Measurements from ENCODE around the gene WNT11. TPM values are rescaled to one million over a fixed set of nuclear protein-coding genes. Genes with fewer than 3 reads are reported as not detected.

Gene WNT11
- total RNA-seq, 1 donor from 2014 or later, result 0.26 TPM

DNA sequence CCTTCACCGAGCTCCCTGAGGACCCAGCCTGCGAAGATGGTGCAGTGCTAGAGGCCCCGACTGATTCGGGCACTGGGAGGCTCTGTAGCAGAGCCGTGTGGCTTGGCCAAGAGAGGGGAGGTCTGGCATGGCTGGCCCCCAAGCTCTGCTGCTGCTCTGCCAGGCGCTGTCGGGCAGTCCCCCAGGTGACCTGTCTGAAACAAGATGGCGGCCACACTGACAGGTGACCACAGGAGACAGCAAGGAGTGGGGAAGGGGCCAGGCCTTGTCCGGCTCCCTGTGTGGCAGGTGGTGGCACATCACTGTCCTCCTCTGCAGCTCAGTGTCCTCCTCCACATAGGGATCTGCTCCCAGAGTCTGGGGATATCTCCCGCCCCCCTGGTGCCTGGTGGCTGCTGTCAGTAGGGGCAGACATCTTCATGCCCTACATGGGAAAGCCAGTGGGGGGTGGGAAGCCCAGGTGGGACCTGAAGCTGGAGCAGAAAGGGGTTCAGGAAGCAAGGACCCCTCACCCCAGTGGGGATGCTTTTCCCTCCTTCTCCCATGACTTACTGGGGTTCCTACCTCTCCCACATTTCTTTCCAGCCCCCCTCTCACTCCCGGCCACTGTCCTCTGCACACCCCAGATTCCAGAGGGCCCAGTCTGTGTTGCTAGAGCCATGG, 40.1 kb upstream of the WNT11 start:
- no peak for DNase-seq (ENCODE audit: low spot score)
- Histone ChIP-seq H3K9me3 (ENCODE audit: low read depth) (no peaks in the 10 kb centered on the region), H3K79me2 (ENCODE audit: low read depth) (no peaks in the 10 kb centered on the region), H3K36me3 (no peaks in the 10 kb centered on the region), H4K20me1 (ENCODE audit: low read depth) (no peaks in the 10 kb centered on the region), H3K4me3 (no peak overlapping the region), H3K4me1 (peaks cover 5% of the 10 kb centered on the region), H3K9ac (no peak overlapping the region), H3K4me2 (no peak overlapping the region), H3K27me3 (peaks cover 19% of the 10 kb centered on the region), H3F3A (ENCODE audit: low read depth) (no peaks in the 10 kb centered on the region), H2AFZ (replicated peaks) (no peak overlapping the region), H3K27ac (no peak overlapping the region)
- Mint-ChIP-seq H3K27me3 (ENCODE audit: insufficient read depth, low read depth) (peaks cover 8% of the 10 kb centered on the region), H3K36me3 (no peaks in the 10 kb centered on the region), H3K9me3 (no peaks in the 10 kb centered on the region), H3K27ac (no peak overlapping the region), H3K4me1 (peaks cover 11% of the 10 kb centered on the region), H3K4me3 (no peak overlapping the region)
- no peak for TF ChIP-seq EZH2phosphoT487 (IDR thresholded peaks at IDR 0.05)
- no peak for TF ChIP-seq EZH2 (IDR thresholded peaks at IDR 0.05)
- TF ChIP-seq, protein P1, sequence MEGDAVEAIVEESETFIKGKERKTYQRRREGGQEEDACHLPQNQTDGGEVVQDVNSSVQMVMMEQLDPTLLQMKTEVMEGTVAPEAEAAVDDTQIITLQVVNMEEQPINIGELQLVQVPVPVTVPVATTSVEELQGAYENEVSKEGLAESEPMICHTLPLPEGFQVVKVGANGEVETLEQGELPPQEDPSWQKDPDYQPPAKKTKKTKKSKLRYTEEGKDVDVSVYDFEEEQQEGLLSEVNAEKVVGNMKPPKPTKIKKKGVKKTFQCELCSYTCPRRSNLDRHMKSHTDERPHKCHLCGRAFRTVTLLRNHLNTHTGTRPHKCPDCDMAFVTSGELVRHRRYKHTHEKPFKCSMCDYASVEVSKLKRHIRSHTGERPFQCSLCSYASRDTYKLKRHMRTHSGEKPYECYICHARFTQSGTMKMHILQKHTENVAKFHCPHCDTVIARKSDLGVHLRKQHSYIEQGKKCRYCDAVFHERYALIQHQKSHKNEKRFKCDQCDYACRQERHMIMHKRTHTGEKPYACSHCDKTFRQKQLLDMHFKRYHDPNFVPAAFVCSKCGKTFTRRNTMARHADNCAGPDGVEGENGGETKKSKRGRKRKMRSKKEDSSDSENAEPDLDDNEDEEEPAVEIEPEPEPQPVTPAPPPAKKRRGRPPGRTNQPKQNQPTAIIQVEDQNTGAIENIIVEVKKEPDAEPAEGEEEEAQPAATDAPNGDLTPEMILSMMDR (IDR thresholded peaks at IDR 0.05), result no peak

DNA sequence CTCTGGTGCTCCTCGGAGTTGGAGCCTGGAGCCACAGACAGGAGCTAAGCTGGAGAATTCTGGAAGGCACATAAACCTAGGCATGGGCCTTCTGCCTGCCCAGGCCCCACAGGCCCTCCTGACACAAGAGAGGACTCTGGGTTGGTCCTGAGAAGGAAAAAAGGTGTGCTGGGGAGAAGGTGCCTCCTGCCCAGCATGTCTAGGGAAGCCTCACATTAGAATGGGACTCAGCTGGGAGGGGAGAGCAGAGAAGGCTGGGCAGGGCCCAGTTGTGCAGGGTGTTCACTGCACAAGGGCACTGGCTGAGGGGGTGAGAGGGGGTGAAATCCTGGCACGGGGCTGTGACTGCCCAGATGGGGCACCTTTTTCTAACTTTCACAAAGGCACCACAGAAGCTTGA, 39.4 kb upstream of the WNT11 start:
- peaks cover 7% of the 10 kb centered on the region for H3K27me3 Mint-ChIP-seq (ENCODE audit: insufficient read depth, low read depth)
- Histone ChIP-seq H3K79me2 (ENCODE audit: low read depth) (no peaks in the 10 kb centered on the region), H3K9me3 (ENCODE audit: low read depth) (no peaks in the 10 kb centered on the region), H3K27ac (no peak overlapping the region), H3K4me2 (no peak overlapping the region), H3K4me1 (peaks cover 5% of the 10 kb centered on the region), H2AFZ (replicated peaks) (no peak overlapping the region), H3K36me3 (no peaks in the 10 kb centered on the region), H3F3A (ENCODE audit: low read depth) (no peaks in the 10 kb centered on the region), H4K20me1 (ENCODE audit: low read depth) (no peaks in the 10 kb centered on the region), H3K9ac (no peak overlapping the region), H3K4me3 (no peak overlapping the region), H3K27me3 (peaks cover 19% of the 10 kb centered on the region)
- H3K9me3 Mint-ChIP-seq, result no peaks in the 10 kb centered on the region
- no peak for DNase-seq (ENCODE audit: low spot score)
- H3K4me1 Mint-ChIP-seq, result peaks cover 11% of the 10 kb centered on the region
- H3K27ac Mint-ChIP-seq, result no peak overlapping the region
- H3K36me3 Mint-ChIP-seq, result no peaks in the 10 kb centered on the region
- H3K4me3 Mint-ChIP-seq, result no peak overlapping the region
- TF ChIP-seq, protein P1 (IDR thresholded peaks at IDR 0.05), result no peak
- no peak for TF ChIP-seq EZH2phosphoT487 (IDR thresholded peaks at IDR 0.05)
- TF ChIP-seq EZH2 (IDR thresholded peaks at IDR 0.05), result no peak

DNA sequence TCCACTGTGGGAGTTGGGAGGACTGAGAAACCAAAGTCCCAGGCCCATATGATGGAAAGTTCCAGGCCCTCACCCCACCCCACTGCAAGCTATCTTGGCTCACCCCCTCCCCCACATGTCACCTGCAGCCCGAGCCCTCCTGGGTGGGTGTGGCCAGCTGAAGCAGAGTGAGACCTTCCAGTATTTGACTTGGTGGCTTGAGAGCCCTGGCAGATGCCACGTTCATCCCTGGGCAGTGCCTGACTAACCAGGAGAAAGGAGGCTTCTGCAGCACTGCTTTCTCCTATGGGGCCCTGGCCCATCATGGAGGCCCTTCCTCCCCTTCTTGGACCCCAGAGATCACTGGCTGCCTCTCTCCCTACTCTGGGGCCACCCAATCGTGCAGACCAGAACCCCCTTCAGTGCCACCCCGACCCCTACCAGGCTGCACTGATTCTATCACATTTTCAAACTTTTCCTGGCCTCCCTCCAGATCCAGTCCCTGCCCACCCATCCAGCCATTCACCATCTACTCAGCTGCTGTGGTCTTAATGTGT, 38.1 kb upstream of the WNT11 start:
- no peak for TF ChIP-seq EZH2 (IDR thresholded peaks at IDR 0.05)
- no peak for TF ChIP-seq EZH2phosphoT487 (IDR thresholded peaks at IDR 0.05)
- TF ChIP-seq, protein P1 (IDR thresholded peaks at IDR 0.05), result no peak
- Histone ChIP-seq H3K4me2 (no peak overlapping the region), H3K4me3 (no peak overlapping the region), H3K27ac (no peak overlapping the region), H3K36me3 (no peaks in the 10 kb centered on the region), H3K9ac (no peak overlapping the region), H4K20me1 (ENCODE audit: low read depth) (no peaks in the 10 kb centered on the region), H3K27me3 (peaks cover 19% of the 10 kb centered on the region), H3K9me3 (ENCODE audit: low read depth) (no peaks in the 10 kb centered on the region), H3K79me2 (ENCODE audit: low read depth) (no peaks in the 10 kb centered on the region), H3F3A (ENCODE audit: low read depth) (no peaks in the 10 kb centered on the region), H3K4me1 (peaks cover 5% of the 10 kb centered on the region), H2AFZ (replicated peaks) (no peak overlapping the region)
- Mint-ChIP-seq H3K9me3 (no peaks in the 10 kb centered on the region), H3K27me3 (ENCODE audit: insufficient read depth, low read depth) (peaks cover 9% of the 10 kb centered on the region), H3K36me3 (no peaks in the 10 kb centered on the region), H3K27ac (peak overlapping the region; percentile 59), H3K4me1 (peaks cover 11% of the 10 kb centered on the region), H3K4me3 (peak overlapping the region; percentile 27)
- DNase-seq (ENCODE audit: low spot score), result no peak
